HG03095 (cell line): ENCODE data around the gene MZB1.
"Not testable (repeated sequence)": the region's sequence is repeated elsewhere in the genome, so short reads cannot be mapped to it uniquely, and the experiment has no call there.

Experiments used
- ATAC-seq: cut with Tn5 transposase; IDR thresholded peaks from one replicate; pipeline ENCODE4 v1.9.1; 2021; ENCODE audit warnings: moderate library complexity; ENCODE audit not compliant: unreplicated experiment

The MZB1 gene

DNA sequence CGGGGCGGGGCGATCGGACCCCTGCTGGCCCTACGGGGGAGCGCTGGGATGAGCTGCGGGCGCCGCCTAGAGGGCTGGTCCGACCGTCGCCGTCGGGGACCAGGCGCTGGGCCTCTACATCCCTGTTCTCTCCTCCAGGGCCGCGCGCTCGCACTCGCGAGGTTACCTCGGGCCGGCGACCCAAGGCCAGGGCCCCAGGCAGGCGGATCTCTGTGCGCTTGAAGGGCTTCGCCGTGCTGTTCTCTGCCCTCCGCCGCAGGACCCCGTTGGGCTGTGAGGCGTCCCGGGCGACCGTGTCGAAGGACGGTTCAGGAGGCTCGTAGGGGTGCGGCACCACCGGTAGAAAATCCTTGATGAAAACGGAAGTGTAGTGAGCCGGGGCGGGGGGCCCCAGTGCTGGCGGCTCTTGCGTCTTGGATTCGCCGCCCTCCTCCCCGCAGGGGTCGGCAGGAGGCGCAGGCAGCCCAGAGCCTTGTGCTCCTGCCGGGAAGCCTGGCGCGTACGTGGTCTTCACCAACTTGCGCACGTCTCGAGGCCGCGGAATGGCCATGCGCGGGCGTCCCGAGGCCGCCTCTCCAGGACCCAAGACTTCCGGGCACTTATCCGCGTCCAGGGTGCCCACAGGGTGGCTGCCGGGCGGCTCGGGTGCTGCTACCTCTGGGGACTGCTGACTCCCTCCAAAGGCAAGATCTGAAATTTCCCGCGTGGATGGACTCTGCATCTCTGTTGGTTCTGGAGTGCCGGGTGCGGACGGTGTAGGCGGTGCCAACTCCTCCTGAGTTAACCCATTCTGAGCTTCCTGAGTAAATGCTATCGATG is 3.2 kb upstream of the MZB1 start:
- ATAC-seq, result peak; percentile 43

DNA sequence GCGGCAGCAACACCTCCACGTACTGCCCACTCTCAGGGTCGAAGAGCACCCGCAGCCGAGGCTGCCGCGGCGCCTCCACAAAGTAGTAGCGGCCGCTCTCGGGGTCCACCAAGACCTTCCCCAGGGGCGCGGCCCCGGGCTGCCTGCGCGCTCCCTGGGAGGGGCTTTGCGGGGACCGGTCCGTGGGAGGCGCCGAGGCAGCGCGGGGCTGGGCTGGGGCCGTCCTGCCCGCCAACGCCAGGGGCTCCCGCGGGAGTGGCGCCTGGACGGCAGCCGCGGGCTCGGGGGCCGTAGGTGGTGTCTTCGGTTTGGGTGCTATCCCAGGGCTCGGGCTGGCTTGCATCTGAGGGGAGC is 2.6 kb upstream of the MZB1 start:
- no peak for ATAC-seq

DNA sequence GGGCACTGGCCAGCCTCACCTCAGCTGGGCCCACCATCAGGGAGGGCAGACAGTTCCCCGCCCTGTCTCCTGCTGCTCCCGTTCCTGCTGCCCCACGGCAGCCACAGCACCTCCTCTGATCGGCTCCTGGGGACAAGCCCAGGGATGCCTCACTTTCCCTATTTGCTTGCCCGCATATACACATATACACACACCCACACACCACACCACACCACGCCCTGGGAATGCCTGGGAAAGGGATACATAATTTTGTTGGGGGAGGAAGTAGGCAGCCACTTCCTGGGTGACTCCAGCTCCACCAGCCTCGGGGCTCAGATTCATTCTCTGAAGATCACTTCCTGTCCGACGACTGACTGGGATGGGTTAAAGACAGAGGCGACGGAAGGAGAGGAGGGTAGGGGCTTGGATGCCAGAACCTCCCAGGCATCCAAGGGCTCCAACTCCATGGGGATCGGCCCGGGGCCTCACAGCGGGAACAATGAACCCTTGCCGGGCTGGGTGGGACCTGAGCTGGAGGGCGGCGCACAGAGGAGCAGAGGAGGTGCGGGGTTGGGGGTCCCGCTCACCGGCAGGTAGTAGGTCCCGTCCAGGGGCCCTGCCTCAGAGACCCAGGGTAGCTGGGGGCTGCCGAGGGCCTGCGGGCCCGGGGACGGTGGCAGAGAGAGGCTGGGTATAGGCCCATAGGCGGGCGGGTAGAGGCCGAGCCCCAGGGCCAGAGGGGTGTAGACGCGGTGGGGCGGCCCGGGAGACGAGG is 2.0 kb upstream of the MZB1 start:
- ATAC-seq, result no peak

DNA sequence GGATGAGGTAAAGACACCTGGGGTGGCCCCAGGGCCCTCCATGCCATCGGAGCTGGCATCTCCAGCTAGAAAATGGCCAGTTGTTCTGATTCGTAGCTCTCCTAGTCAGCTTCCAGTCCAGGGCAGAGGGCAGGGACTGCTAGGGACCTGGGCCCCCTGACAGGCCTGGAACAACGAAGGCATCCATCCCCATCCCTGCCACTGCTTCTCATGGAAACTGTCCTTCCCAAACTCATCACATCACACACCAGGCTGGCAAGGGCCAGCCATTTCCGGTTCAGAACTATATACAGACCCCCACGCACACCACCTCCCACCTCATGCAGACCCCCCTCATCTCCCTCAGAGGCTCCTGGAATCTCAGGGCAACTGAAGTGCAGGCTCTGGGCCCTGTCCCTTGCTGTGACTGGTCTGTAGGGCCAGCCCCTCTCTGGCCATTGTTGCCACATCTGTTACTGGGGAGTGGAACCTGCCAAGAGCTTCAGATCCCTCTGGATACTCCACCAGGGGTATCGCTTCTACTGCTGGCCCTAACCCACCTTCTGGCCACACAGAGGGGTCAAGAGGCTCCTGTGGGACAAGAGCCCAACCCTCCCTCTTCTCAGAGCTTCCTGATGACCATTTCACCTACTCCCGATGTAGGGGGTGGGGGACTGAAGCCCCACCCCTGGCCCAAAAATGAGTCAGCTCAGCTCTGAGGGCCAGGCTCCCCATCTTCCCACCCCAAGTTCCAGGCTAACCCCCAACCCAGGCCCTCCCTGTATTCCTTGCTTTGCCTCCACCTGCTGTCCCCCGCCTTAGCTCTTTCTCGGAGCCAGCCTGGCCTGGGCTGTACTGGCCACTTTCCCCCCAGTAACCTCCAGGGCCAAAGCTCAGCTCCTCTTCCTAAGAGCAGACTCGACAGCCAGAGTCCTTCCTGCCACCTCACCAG is 1.2 kb upstream of the MZB1 start:
- no peak for ATAC-seq

DNA sequence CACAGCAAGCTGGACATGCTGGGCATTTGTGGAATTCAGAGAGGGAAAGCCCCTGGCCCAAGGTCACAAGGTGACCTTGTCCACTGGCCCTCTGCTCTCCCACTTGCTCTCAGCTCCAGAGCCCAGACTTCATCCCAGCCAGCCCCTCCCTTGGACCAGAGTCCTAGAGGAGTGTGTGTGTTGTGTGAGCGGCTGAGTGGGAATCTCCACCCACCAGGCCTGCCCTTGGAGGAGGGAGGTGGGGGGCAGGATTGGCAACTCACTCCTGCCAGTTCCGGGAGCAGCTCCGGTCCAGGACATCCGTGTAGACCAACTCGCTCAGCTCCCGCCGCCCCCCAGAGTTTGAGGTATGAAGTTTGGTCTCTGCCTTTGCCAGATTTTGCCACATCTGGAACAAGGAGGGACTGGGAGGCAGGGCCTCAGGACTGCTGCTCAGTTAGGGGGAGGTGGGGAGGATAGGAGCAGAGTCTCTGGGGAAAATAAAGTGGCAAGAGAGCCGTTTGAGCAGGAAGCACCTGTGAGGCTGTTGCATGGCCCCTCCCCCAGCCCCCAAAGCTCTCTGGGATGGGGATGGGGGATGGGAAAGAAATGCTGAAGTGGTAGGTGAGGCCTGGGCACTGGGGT is 1.4 kb downstream of the MZB1 start:
- no peak for ATAC-seq

DNA sequence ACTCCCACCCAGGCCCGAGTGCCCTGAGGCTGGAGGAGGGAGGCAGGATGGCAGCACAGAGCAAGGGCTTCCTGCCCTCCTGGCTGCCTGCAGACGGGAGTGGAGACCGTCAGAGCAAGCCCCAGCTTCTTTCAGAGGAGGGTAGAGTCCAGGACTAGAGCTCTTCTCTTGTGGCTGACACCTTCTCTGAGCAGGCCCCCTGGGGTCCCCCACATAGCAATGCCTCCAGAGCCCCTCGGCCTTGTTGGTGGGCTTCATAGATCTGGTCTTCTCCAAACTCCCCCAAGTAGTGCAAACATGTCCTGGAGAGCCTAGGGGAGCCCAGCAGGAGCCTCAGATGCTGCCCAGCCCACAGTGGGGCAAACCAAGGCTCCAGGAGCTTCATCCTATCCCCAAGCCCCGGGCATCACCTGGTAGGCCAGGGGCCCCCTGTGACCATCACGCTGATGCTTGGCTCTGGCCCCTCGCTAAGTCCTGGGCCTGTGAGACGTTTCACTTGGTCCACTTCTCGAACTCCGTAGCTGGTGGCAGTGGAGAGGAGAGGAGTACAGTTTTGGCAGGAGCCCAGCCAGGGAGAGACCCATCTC is 2.0 kb downstream of the MZB1 start:
- ATAC-seq, result no peak

DNA sequence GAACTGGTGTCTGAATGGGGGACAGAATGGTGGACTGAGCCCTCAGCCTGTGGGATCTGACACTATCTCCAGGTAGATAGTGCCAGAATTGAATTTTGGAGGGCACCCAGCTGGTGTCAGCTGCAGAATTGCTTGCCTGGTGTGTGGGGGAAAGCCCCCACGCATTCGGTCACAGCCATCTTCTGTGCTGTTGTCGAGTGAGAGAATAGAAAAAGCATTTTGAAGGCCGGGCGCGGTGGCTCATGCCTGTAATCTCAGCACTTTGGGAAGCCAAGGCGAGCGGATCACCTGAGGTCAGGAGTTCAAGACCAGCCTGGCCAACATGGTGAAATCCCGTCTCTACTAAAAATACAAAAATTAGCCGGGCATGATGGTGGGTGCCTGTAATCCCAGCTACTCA is 2.8 kb downstream of the MZB1 start:
- ATAC-seq, result not testable (repeated sequence)

DNA sequence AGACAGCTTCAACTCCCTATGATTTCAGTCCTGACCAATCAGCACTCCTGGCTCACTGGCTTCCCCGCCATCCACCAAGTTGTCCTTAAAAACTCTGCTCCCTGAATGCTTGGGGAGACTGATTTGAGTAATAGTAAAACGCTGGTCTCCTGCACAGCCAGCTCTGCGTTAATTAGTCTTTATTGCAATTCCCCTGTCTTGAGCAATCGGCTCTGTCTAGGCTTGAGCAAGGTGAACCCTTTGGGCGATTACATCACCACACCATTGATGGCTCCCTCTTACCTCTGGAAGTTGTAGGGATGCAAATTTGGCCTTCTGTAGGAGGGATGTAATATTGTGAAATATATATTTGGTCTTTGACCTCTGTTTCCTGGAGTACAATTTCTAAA is 3.7 kb downstream of the MZB1 start:
- ATAC-seq, result no peak

DNA sequence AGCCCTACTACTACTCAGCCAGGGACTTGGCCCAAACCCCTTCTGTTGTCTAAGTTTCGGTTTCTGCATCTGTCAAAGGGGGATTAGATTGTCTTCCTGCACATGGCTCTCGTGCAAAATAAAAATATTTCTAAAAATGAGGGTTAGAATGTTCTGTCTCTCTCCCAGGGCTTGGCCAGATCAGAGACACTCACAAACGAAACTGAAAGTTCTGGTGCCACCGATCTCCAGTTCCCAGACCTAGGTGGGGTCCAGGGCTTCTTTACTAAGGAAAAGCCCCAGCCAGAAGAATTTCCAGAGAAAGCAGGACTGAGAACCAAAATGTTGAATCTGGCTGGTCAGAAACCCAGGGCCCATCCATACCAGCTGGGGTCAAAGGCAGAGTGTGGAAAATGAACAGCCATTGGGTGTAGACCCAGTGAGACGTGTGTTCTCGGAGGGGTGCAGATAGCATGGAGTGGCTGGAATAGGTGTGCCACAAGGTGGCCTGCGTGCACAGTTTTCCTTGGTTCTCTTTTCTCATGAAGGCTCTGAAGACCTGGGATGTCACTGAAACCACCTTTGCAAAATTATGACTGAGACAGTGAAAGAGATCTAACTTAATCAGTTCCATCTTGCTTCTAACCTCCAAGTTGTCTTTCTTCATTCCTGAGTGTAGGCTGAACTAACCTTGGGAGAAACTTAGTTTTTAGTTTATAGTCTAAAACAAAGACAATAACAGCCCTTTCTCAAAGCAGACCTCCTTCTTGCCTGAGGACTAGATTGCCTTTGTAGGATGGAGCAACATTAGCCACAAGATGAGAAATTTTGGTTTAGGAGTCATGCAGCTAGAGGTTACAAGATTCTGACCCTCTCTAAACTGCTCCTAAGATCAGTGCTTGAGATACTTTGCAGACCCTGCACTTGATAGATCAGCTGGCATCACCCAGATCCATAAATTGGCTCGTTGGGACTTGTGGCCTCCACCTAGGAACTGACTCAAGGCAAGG is 4.4 kb downstream of the MZB1 start:
- ATAC-seq, result no peak

DNA sequence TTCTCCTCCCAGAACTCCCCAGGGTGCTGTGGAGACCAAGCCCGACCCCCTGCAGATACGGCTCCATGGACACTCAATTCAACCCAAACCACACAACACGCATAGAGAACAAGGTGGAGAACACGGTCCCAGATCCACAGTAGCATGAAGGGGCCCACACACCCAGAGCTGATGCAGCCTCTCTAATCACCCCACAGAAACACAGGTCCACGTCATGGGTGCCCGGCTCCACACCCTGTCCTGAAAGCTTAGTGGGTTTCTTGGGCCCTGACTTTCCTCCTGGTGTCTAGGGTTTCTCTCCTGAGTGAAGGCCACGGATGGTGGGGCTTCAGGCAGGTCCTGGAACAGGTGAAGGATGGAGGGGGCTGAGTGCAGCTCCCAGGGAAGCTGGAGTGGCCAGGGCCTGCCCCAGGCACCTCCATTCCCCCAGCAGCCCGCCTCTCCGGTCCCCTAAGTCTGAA is 5.1 kb downstream of the MZB1 start:
- ATAC-seq, result no peak

DNA sequence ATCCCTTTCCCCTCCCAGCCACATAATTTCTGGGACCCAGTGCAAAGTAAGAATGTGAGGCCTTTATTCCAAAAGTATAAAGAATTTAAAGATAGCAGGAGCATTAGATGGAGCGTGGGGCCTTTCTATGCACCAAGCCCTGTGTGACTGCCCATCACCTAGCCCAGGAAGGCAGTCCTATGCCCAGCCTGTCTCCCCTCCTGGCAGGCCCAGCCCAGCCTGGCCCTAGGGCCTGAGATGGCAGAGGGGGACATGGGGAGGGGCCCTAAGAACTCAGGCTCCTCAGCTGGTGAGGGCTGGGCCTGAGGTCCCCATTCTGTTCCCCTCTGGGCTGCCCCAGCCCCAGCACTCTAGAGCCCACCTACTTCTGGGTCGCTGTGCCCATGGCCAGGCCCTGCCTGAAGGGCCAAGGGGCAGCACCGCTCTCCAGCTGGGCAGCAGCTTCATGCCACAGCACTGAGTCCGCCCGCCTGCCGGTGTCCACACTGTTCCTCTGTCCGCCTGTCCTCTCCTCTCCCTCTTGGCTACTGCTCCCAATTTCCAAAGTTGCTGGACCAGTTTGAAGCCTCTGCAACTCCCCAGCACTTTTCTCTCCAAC is 5.6 kb downstream of the MZB1 start:
- ATAC-seq, result no peak

DNA sequence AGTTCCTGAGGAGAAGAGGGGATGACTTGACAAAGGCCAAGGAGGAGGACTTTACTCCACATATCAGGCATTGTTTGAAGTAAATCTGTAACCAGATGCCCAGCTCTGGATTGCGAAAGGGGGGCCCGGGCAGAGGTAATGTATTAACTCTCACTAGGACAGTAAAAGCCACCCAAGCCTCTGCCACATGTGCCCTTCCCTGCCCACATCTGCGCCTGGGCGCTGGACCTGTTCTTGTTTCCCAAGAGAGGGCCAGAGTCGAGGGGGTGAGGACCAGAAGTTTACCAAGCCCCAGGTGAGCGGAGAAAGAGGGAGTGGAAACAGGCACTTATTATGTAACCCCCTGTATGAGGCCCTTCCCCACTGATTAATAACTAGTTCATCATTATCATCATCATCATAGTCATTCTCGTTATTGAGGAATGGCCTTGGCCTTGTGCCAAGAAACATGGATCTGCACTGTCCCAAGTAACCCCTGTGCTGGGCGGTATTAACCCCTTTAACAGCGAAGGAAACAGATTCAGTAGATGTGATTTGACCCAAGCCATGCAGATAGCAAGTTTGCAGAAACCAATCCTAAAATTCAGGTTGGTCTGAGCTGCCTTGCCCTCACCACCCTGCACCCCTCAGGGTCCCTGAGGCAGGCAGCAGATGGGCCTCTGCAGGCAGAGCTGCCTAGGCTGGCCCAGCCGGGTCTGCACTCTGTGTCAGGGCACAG is 6.3 kb downstream of the MZB1 start, which contains the start of gene SLC23A1:
TSS of gene SLC23A1 (minus strand) at position 23 of the 718 bp plus-strand sequence. CDS start 44 bp downstream, outside the sequence.
- no peak for ATAC-seq

DNA sequence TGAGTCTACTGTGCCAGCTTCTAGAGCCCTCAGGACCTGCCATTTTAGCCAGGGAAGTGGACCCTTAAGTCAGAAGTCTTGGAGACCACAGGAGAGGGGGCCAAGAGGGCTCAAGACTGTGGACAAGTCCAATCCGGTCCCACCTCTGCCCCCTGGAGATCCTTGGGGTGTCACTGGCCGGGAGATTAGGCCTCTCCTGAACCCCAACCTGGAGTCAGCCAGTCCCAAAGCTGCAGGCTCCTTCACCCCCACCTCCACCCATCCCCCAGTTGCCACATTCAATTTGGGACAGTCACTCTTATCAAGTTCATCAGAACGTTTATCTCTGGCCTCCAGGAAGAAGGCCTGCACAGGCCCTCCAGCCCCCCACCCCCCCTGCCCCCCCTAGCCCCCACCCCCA is 6.9 kb downstream of the MZB1 start:
- ATAC-seq, result no peak

DNA sequence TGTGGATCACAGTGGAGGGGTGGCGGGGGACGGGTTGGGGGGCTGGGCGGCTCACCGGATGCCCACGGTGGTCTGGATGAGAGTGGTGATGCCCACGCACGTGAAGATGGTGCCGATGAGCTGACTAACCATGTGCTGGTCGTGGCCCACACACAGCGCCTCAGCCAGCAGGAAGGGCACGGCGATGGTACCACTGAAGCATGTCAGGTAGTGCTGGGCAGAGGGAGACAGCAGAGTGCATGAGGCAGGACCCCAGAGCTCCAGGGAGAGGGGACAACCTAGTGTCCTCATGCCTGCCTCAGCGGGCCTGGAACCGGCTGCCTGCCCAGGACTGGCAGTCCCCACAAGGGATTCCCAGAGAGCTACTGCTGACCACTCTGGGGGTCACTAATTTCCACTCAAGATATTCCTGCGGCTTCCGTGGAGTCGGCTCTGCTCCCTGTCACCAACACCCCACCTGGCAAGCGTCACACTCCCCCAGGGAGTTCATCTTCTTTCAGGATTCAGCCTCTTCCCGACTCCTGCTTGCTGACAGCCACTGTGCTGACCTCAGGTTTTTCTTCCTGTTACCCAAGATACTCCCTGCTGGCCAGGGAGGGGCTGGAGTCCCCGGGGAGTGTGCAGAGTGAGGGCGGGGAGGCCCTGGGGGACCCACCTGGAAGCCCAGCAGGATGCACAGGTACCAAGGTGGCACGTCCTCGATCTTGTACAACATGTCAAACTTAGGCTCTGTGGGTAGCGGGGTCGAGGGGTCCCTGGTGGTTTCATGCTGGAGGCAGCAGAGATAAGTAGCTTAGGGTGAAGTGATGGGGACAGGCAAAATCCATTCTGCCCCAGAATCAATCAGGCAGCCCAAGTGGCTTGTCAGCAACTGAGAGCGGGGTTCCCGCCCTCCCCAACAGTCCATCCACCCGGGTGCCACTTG is 7.6 kb downstream of the MZB1 start:
- ATAC-seq, result no peak

DNA sequence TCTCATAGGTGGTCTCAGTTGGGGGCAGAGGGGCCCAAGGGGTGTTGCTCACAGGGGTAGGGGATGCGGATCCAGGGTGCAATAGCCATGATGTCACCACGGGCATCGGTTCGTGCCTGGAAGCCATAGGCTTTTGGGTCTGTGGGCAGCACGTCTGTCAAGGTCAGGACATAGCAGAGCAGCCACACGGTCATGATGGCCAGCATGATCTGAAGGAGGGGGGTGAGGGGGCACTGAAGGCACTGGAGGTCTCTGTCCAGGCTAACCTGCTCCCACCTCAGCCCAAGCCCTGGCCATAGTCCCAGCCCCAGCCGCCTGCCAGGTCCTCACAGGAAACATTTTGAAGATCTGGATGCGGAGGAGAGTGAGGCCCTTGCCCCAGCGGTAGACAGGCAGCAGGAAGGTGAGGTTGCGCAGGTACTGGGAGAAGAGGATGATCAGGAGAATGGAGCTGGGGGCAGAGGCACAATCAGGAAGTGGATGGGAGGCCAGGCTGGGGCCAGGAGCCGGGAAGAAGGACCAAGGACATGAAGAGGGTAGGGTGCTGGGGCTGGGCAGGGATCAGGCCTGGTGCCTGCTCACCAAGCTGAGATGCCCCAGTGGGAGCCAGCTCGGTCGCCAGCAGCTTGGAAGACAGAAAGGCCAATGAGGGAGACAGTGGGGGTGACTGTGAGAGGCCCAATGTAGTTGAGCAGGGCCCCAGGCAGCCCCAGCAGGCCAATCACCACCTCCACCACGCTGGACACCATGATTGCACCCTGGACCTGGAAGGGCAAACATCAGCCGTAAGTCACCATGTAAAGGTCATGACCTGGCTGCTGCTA is 9.9 kb downstream of the MZB1 start:
- no peak for ATAC-seq

DNA sequence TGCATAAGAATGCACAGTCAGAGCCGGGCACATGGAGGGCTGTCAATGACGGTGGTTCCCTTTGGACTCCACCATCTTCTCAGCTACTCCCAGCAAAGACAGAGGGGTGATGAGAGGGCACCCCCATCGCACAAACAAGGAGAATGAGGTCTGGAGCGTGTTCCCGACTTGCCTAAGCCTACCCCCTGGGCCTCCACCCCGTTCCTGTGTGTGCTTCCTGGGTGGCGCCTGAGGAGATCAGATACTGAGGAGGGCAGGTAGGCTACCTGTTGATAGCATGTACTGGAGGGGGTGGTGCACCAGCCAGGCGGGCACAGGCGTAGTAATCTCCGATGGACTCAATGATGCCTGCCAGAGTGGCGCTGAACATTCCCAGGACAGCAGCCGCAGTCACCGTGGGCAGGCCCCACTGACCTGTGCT is 10.8 kb downstream of the MZB1 start:
- ATAC-seq, result no peak
